Measurements from ENCODE around the gene LRRC52.
"Not testable (repeated sequence)": the region's sequence is repeated elsewhere in the genome, so short reads cannot be mapped to it uniquely, and the experiment has no call there.

Gene LRRC52

GRCh38 chr1:165591391-165591790 lies 47.6 kb downstream of the LRRC52 start:
- DNase-seq = not testable (repeated sequence)

GRCh38 chr1:165592945-165593823 lies 49.4 kb downstream of the LRRC52 start:
- DNase-seq = peak; percentile 64 to 74

- DNase-seq = no peak
Measured at GRCh38 chr1:165595246-165595938, 51.6 kb downstream of the LRRC52 start.

- DNase-seq = peak; percentile 83 to 94
Measured at GRCh38 chr1:165597883-165598675, 54.3 kb downstream of the LRRC52 start.

GRCh38 chr1:165598676-165599059 lies 54.9 kb downstream of the LRRC52 start:
- peak in 1 of 2 donors; percentile 39 for DNase-seq

GRCh38 chr1:165600793-165601192 lies 57.0 kb downstream of the LRRC52 start:
- peak in 1 of 2 donors; percentile 13 for DNase-seq

- DNase-seq = no peak
Measured at GRCh38 chr1:165603810-165604209, 60.0 kb downstream of the LRRC52 start.

GRCh38 chr1:165605246-165605645 lies 61.4 kb downstream of the LRRC52 start:
- DNase-seq = no peak

- not testable (repeated sequence) for DNase-seq
Measured at GRCh38 chr1:165606676-165607075, 62.9 kb downstream of the LRRC52 start.

- DNase-seq = no peak
Measured at GRCh38 chr1:165610866-165611265, 67.1 kb downstream of the LRRC52 start.

GRCh38 chr1:165612062-165612461 lies 68.3 kb downstream of the LRRC52 start:
- no peak for DNase-seq
